Upper lobe of left lung (tissue), 4 donors: ENCODE measurements around the gene PRPF8.
A peak's percentile ranks its signal among the peaks of the same experiment; 100 is the strongest.

Source experiments
- CTCF ChIP-seq, 6 experiments: fragments of 450-650 bp in 4 of 6; fragments of 200-600 bp in 2 of 6; sonication (generic) in 2 of 6; IDR thresholded peaks; one replicate each; pipeline ENCODE4 v1.5.1; 2016 to 2019; ENCODE audit warnings: antibody characterized with exemption in 6 of 6
- EP300 ChIP-seq, 4 donors: sonication (generic); formaldehyde crosslinking; IDR thresholded peaks; one replicate each; pipeline ENCODE4 v1.5.1; 2017; ENCODE audit warnings: antibody characterized with exemption in 4 of 4, control low read depth in 2 of 4
- POLR2A ChIP-seq, 4 donors: fragments of 450-650 bp; IDR thresholded peaks; one replicate each; pipeline ENCODE4 v1.5.1; 2016 to 2017; ENCODE audit warnings: antibody characterized with exemption in 4 of 4, mild to moderate bottlenecking in 2 of 4
- POLR2AphosphoS5 ChIP-seq, 2 donors: sonication (generic); formaldehyde crosslinking; IDR thresholded peaks; one replicate each; pipeline ENCODE4 v1.5.1; 2017; ENCODE audit warnings: antibody characterized with exemption in 2 of 2

DNA sequence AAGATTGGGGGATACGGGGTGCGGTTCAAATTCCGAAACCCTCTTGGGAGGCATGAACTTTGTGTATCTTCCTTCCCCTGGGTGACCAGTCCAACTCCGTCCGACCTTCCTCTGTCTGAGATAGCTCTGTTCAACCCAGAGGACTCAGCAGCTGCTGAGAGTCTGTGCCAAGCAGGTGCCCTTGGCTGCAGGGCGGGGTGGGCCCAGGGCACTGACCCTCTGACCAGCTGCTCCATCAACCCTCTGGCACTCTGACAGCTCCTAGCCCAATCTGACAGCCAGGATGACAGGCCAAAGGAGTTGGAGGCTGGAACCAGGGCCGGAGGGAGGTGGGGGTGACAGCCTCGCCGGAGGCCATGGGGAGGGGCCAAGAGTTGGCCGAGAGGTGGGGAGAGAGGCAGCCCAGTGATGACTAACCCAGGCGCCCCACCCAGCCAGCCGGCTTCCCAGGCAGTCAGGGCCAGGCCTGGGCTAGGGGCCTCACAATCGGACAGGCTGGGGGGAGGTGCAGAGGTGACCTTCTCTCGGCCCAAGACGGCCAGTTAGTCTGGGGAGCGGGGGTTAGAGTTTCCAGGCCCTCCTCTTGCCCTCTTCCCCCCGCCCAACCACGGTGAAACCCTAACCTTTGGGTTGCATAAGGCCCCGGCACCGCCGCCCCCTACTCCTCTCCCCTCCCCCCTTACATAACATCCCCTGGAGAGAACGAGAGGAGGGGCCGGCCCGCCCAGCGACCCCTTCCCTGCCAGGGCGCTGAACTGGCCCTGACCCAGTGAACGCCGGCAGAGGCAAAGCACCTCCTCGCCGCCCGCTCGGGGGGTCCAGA, 30.5 kb upstream of the PRPF8 start:
- TF ChIP-seq CTCF (IDR thresholded peaks at IDR 0.05) (no peak), POLR2AphosphoS5 (IDR thresholded peaks at IDR 0.05) (peak; percentile 67 to 82), POLR2A (IDR thresholded peaks at IDR 0.05) (peak; percentile 23 to 80 (median 59)), EP300 (IDR thresholded peaks at IDR 0.05) (no peak)
